Measurements from ENCODE around the gene KCTD15.

KCTD15 gene

GRCh38 chr19:33772102-33772857 is 24.4 kb upstream of the KCTD15 start:
- no peak for DNase-seq

- no peak for DNase-seq
These were observed 23.9 kb upstream of the KCTD15 start for GRCh38 chr19:33772858-33773180.

GRCh38 chr19:33773704-33774624 is 22.7 kb upstream of the KCTD15 start:
- DNase-seq, result no peak

- DNase-seq, result no peak
These were observed 21.9 kb upstream of the KCTD15 start for GRCh38 chr19:33774751-33775150.

- DNase-seq, result no peak
These were observed 20.8 kb upstream of the KCTD15 start for GRCh38 chr19:33775731-33776487.

- no peak for DNase-seq
These were observed 19.3 kb upstream of the KCTD15 start for GRCh38 chr19:33777351-33777750.

GRCh38 chr19:33777753-33778088 is 18.9 kb upstream of the KCTD15 start:
- no peak for DNase-seq

GRCh38 chr19:33778089-33778791 is 18.4 kb upstream of the KCTD15 start:
- peak; percentile 74 for DNase-seq

GRCh38 chr19:33779849-33780248 is 16.8 kb upstream of the KCTD15 start:
- no peak for DNase-seq

GRCh38 chr19:33780251-33780650 is 16.4 kb upstream of the KCTD15 start:
- DNase-seq, result no peak

- no peak for DNase-seq
These were observed 15.9 kb upstream of the KCTD15 start for GRCh38 chr19:33780746-33781145.

GRCh38 chr19:33781415-33781935 is 15.2 kb upstream of the KCTD15 start:
- DNase-seq, result no peak

GRCh38 chr19:33781996-33782395 is 14.7 kb upstream of the KCTD15 start:
- DNase-seq, result no peak

GRCh38 chr19:33784432-33784831 is 12.2 kb upstream of the KCTD15 start:
- no peak for DNase-seq

- no peak for DNase-seq
These were observed 10.9 kb upstream of the KCTD15 start for GRCh38 chr19:33785795-33786194.

- no peak for DNase-seq
These were observed 8.0 kb upstream of the KCTD15 start for GRCh38 chr19:33788676-33789075.

- DNase-seq, result no peak
These were observed 7.3 kb upstream of the KCTD15 start for GRCh38 chr19:33789344-33789743.

- DNase-seq, result no peak
These were observed 1.8 kb upstream of the KCTD15 start for GRCh38 chr19:33794683-33795369.

- peak; percentile 65 for DNase-seq
These were observed 1.1 kb upstream of the KCTD15 start for GRCh38 chr19:33795370-33796163.

- no peak for DNase-seq
These were observed 1.4 kb downstream of the KCTD15 start for GRCh38 chr19:33797802-33798671.

All from NCI-H2029 (cell line).